Pulmonary artery endothelial cell (primary cell): Measurements from ENCODE around the gene FANK1. TPM values are rescaled to one million over a fixed set of nuclear protein-coding genes. Genes with fewer than 3 reads are reported as not detected.
"Not testable (repeated sequence)": the region's sequence is repeated elsewhere in the genome, so short reads cannot be mapped to it uniquely, and the experiment has no call there.

Source experiments
- DNase-seq: peaks from one replicate; pipeline ENCODE4 v3.0.0-alpha.2; 2011; ENCODE audit warnings: low read depth, low spot score
- total RNA-seq: library from RNA; depleted of rRNA; stranded (reverse); fragments of >200 nt; gene quantifications from 2 replicates; pipeline ENCODE4 v1.2.3, GENCODE V29; 2014

The FANK1 gene
- total RNA-seq, 1 donor from 2014 or later: 1.4 TPM

- no peak for DNase-seq
Observed at GRCh38 chr10:125886914-125887512, 9.4 kb upstream of the FANK1 start.

GRCh38 chr10:125889441-125889840, 6.9 kb upstream of the FANK1 start:
- DNase-seq: not testable (repeated sequence)

GRCh38 chr10:125892402-125892801, 4.0 kb upstream of the FANK1 start:
- DNase-seq: not testable (repeated sequence)

- not testable (repeated sequence) for DNase-seq
Observed at GRCh38 chr10:125894176-125894575, 2.2 kb upstream of the FANK1 start.

- DNase-seq: not testable (repeated sequence)
Observed at GRCh38 chr10:125895130-125896087, 955 bp upstream of the FANK1 start.

- not testable (repeated sequence) for DNase-seq
Observed at GRCh38 chr10:125897317-125897716, 953 bp downstream of the FANK1 start.

GRCh38 chr10:125900963-125901362, 4.6 kb downstream of the FANK1 start:
- not testable (repeated sequence) for DNase-seq

GRCh38 chr10:125903135-125903640, 6.8 kb downstream of the FANK1 start:
- DNase-seq: not testable (repeated sequence)

GRCh38 chr10:125905069-125905994, 9.0 kb downstream of the FANK1 start:
- DNase-seq: not testable (repeated sequence)

GRCh38 chr10:125907598-125907997, 11.2 kb downstream of the FANK1 start:
- DNase-seq: not testable (repeated sequence)

- not testable (repeated sequence) for DNase-seq
Observed at GRCh38 chr10:125908813-125909212, 12.4 kb downstream of the FANK1 start.

GRCh38 chr10:125909491-125909890, 13.1 kb downstream of the FANK1 start:
- not testable (repeated sequence) for DNase-seq

- no peak for DNase-seq
Observed at GRCh38 chr10:125911145-125911544, 14.8 kb downstream of the FANK1 start.

GRCh38 chr10:125911990-125912389, 15.6 kb downstream of the FANK1 start:
- no peak for DNase-seq

GRCh38 chr10:125913277-125913676, 16.9 kb downstream of the FANK1 start:
- not testable (repeated sequence) for DNase-seq

GRCh38 chr10:125916977-125917376, 20.6 kb downstream of the FANK1 start:
- no peak for DNase-seq

- DNase-seq: not testable (repeated sequence)
Observed at GRCh38 chr10:125917704-125918361, 21.5 kb downstream of the FANK1 start.

- not testable (repeated sequence) for DNase-seq
Observed at GRCh38 chr10:125921643-125922306, 25.4 kb downstream of the FANK1 start.

- DNase-seq: no peak
Observed at GRCh38 chr10:125925262-125925834, 29.0 kb downstream of the FANK1 start.

GRCh38 chr10:125926247-125926646, 29.9 kb downstream of the FANK1 start:
- no peak for DNase-seq
